MCF 10A (cell line): ENCODE measurements around the gene SLC22A23. TPM values are rescaled to one million over a fixed set of nuclear protein-coding genes. Genes with fewer than 3 reads are reported as not detected.

Experiments
- BruUV-seq: library from RNA; stranded (reverse); fragments of 400-500 nt; replicated peaks from 2 replicates; lab custom pipeline; 2021; lab: Mats Ljungman, UMichigan
- CTCF ChIA-PET: fragments of 300-600 bp; sonication (Branson Sonifier 250); formaldehyde crosslinking; extraction: SDS; loops from one replicate; lab custom pipeline; 2021; ENCODE audit warnings: antibody characterized with exemption, inconsistent platforms; lab: Yijun Ruan, JAX
- POLR2A ChIA-PET: fragments of 300-600, 350-650 bp; sonication (Branson Sonifier 250); formaldehyde crosslinking; extraction: SDS; loops from one replicate; lab custom pipeline; 2020; ENCODE audit warnings: antibody characterized with exemption, inconsistent platforms; lab: Yijun Ruan, JAX
- DNase-seq: peaks from one replicate; pipeline ENCODE4 v3.0.0-alpha.2; 2018; ENCODE audit not compliant: unreplicated experiment
- H3K27ac Mint-ChIP-seq: one replicate; pipeline ENCODE4 v1.8.0; 2022; ENCODE audit warnings: mild to moderate bottlenecking, low read depth, mixed read lengths; ENCODE audit not compliant: unreplicated experiment
- H3K27me3 Mint-ChIP-seq: one replicate; pipeline ENCODE4 v1.8.0; 2022; ENCODE audit warnings: mixed read lengths; ENCODE audit not compliant: insufficient read depth, unreplicated experiment
- H3K36me3 Mint-ChIP-seq: one replicate; pipeline ENCODE4 v1.8.0; 2022; ENCODE audit warnings: mild to moderate bottlenecking, moderate library complexity, mixed read lengths; ENCODE audit not compliant: insufficient read depth, unreplicated experiment
- H3K4me1 Mint-ChIP-seq: one replicate; pipeline ENCODE4 v1.8.0; 2022; ENCODE audit warnings: mixed read lengths; ENCODE audit not compliant: insufficient read depth, unreplicated experiment
- H3K4me3 Mint-ChIP-seq: one replicate; pipeline ENCODE4 v1.8.0; 2022; ENCODE audit warnings: mild to moderate bottlenecking, moderate library complexity, mixed read lengths; ENCODE audit not compliant: unreplicated experiment
- H3K9me3 Mint-ChIP-seq: one replicate; pipeline ENCODE4 v1.8.0; 2022; ENCODE audit warnings: mixed read lengths; ENCODE audit not compliant: unreplicated experiment
- CTCF ChIP-seq: fragments of 200-600 bp; IDR thresholded peaks from one replicate; pipeline ENCODE4 v1.8.0; 2022; ENCODE audit warnings: antibody characterized with exemption, mild to moderate bottlenecking; ENCODE audit not compliant: unreplicated experiment
- intact Hi-C: fragments of 100-400 bp; cut with micrococcal nuclease; formaldehyde crosslinking; loops from 2 replicates; pipeline ENCODE4 v1.14.1; 2022
- total RNA-seq: library from RNA; stranded (reverse); gene quantifications from 2 replicates; pipeline ENCODE4 v1.2.3, GENCODE V29; 2022

Gene SLC22A23
- total RNA-seq, 1 experiment from 2014 or later, result 11.9 TPM

DNA sequence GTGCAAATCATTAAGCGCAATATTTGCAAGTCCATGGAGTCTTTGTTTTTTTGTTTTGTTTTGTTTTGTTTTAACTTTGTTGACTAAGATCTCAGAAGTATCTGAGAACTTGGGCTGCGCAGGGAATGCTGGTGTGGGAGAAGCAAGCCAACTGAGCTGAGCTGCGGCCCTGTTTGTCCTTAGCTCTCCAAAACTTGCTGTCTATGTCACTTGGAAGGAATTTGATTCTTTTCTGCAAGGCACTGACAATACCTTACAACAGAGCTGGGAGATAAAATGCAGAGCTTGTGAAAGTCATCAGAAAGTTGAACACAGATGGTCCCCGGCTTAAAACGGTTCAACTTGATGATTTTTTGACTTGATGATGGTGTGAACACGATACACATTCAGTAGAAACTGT is 5.4 kb downstream of the SLC22A23 start:
- intact Hi-C loops, result no loop called here
- no peak for DNase-seq
- CTCF ChIA-PET, result interaction anchor here (1.2 kb wide), 1 partner anchor 281 kb away, joined by 4 read pairs; no protein-coding TSS in a partner anchor
- BruUV-seq, result no TSS peak
- TF ChIP-seq CTCF, result no peak
- Mint-ChIP-seq H3K4me1 (no peaks in the 10 kb centered on the region), H3K27me3 (no peaks in the 10 kb centered on the region), H3K4me3 (no peak overlapping the region), H3K36me3 (no peaks in the 10 kb centered on the region), H3K27ac (no peak overlapping the region), H3K9me3 (no peaks in the 10 kb centered on the region)
- POLR2A ChIA-PET, result interaction anchor here (1.9 kb wide), 1 partner anchor 72 kb away, joined by 5 read pairs; no protein-coding TSS in a partner anchor

DNA sequence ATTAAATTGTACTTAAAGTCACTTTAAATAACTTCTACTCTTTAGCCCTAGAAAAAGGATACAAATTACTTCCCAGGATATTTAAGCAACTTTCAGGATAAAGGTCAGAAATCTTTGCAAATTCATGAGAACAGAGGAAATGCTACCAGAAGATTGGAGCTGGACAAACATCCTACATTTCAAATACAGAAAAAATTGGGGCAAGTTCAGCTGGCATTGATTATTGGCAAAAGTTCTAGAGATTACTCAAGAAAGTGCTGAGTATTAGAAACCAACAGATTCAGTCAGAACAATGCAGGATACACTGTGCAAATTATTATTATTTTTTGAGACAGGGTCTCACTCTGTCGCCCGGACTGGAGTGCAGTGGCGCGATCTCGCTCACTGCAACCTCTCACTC is 6.0 kb downstream of the SLC22A23 start:
- H3K9me3 Mint-ChIP-seq, result no peaks in the 10 kb centered on the region
- no peak overlapping the region for H3K27ac Mint-ChIP-seq
- no TSS peak for BruUV-seq
- no peaks in the 10 kb centered on the region for H3K27me3 Mint-ChIP-seq
- ChIA-PET POLR2A (interaction anchor here (1.9 kb wide), 1 partner anchor 73 kb away, joined by 5 read pairs; no protein-coding TSS in a partner anchor), CTCF (interaction anchor here (0.6 kb wide), 1 partner anchor 70 kb away, joined by 3 read pairs; no protein-coding TSS in a partner anchor)
- TF ChIP-seq CTCF, result no peak
- no peaks in the 10 kb centered on the region for H3K36me3 Mint-ChIP-seq
- DNase-seq, result no peak
- no peak overlapping the region for H3K4me3 Mint-ChIP-seq
- intact Hi-C loops, result no loop called here
- no peaks in the 10 kb centered on the region for H3K4me1 Mint-ChIP-seq

DNA sequence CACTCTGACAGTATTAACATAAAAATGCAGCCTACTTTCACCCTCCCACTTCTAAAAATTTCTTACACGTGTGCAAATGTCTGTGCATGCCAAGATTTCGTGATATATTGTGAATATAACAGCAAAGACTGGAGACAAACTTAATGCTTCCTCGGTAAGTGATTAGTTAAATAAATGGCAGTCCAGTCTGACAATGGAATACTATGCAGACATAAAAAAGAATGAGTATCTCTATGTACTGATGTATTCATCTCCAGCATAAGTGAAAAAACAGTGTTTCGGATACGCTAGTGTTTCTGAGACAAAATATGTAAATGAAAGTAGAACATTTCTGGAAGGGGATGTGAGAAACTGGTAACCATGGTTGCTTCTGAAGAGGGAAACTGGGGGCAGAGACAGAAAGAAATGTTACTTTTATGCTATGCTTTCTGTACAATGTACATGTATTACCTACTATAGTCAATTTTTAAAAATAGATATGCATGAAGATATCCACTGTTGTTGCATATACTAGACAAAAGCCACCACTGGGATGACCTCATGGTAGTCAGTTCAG is 7.0 kb downstream of the SLC22A23 start:
- intact Hi-C loops, result no loop called here
- DNase-seq, result no peak
- BruUV-seq, result no TSS peak
- no peaks in the 10 kb centered on the region for H3K4me1 Mint-ChIP-seq
- no peaks in the 10 kb centered on the region for H3K27me3 Mint-ChIP-seq
- H3K36me3 Mint-ChIP-seq, result no peaks in the 10 kb centered on the region
- ChIA-PET CTCF (no interaction called here), POLR2A (interaction anchor here (1.3 to 1.9 kb wide), 2 partner anchors 12 to 74 kb away, joined by 5 read pairs; no protein-coding TSS in a partner anchor)
- TF ChIP-seq CTCF, result no peak
- H3K9me3 Mint-ChIP-seq, result no peaks in the 10 kb centered on the region
- H3K4me3 Mint-ChIP-seq, result no peak overlapping the region
- no peak overlapping the region for H3K27ac Mint-ChIP-seq

- ChIA-PET CTCF (no interaction called here), POLR2A (interaction anchor here (0.6 to 1.3 kb wide), 3 partner anchors 11 to 70 kb away, joined by 3 to 5 read pairs (median 3); no protein-coding TSS in a partner anchor)
- no peaks in the 10 kb centered on the region for H3K4me1 Mint-ChIP-seq
- no peak for TF ChIP-seq CTCF
- DNase-seq, result no peak
- no peak overlapping the region for H3K4me3 Mint-ChIP-seq
- H3K27me3 Mint-ChIP-seq, result no peaks in the 10 kb centered on the region
- no peak overlapping the region for H3K27ac Mint-ChIP-seq
- H3K36me3 Mint-ChIP-seq, result no peaks in the 10 kb centered on the region
- no peaks in the 10 kb centered on the region for H3K9me3 Mint-ChIP-seq
- no TSS peak for BruUV-seq
- intact Hi-C loops, result no loop called here
Measured at GRCh38 chr6:3449321-3449720, 7.5 kb downstream of the SLC22A23 start.
